ENCODE measurements around the gene TBC1D17. TPM values are rescaled to one million over a fixed set of nuclear protein-coding genes. Genes with fewer than 3 reads are reported as not detected.

Gene TBC1D17
- total RNA-seq, 2 donors from 2014 or later = 20.4 to 27.5 TPM

GRCh38 chr19:49844138-49845095 is 33.1 kb upstream of the TBC1D17 start:
- Histone ChIP-seq H3K27ac (no peak overlapping the region), H3K27me3 (no peaks in the 10 kb centered on the region), H3K4me3 (no peak overlapping the region), H3K36me3 (no peaks in the 10 kb centered on the region), H3K9me3 (no peaks in the 10 kb centered on the region), H3K4me1 (no peaks in the 10 kb centered on the region)
- no peak for DNase-seq (ENCODE audit: low spot score)
- no peak for TF ChIP-seq CTCF (IDR thresholded peaks at IDR 0.05)

- Histone ChIP-seq H3K27ac (no peak overlapping the region), H3K4me3 (no peak overlapping the region), H3K4me1 (peaks cover 0 to 8% of the 10 kb centered on the region in 2 donors), H3K27me3 (no peaks in the 10 kb centered on the region), H3K9me3 (no peaks in the 10 kb centered on the region), H3K36me3 (no peaks in the 10 kb centered on the region)
- no peak for TF ChIP-seq CTCF (IDR thresholded peaks at IDR 0.05)
- DNase-seq (ENCODE audit: low spot score) = no peak
These were observed 32.1 kb upstream of the TBC1D17 start for GRCh38 chr19:49845414-49845813.

GRCh38 chr19:49846408-49846807 is 31.1 kb upstream of the TBC1D17 start:
- Histone ChIP-seq H3K27ac (no peak overlapping the region), H3K4me3 (no peak overlapping the region), H3K4me1 (peaks cover 0 to 8% of the 10 kb centered on the region in 2 donors), H3K27me3 (no peaks in the 10 kb centered on the region), H3K36me3 (no peaks in the 10 kb centered on the region), H3K9me3 (no peaks in the 10 kb centered on the region)
- no peak for TF ChIP-seq CTCF (IDR thresholded peaks at IDR 0.05)
- no peak for DNase-seq (ENCODE audit: low spot score)

- H3K9me3 ChIP-seq = no peaks in the 10 kb centered on the region
- no peak overlapping the region for H3K27ac ChIP-seq
- H3K36me3 ChIP-seq = no peaks in the 10 kb centered on the region
- no peak overlapping the region for H3K4me3 ChIP-seq
- peaks cover 0 to 22% of the 10 kb centered on the region in 2 donors for H3K4me1 ChIP-seq
- TF ChIP-seq CTCF (IDR thresholded peaks at IDR 0.05) = no peak
- no peaks in the 10 kb centered on the region for H3K27me3 ChIP-seq
- no peak for DNase-seq (ENCODE audit: low spot score)
These were observed 29.5 kb upstream of the TBC1D17 start for GRCh38 chr19:49847731-49848696.

GRCh38 chr19:49848938-49849337 is 28.6 kb upstream of the TBC1D17 start:
- no peak for TF ChIP-seq CTCF (IDR thresholded peaks at IDR 0.05)
- no peak overlapping the region for H3K27ac ChIP-seq

More at GRCh38 chr19:49848938-49849337, 28.6 kb upstream of the TBC1D17 start:
- Histone ChIP-seq H3K9me3 (no peaks in the 10 kb centered on the region), H3K4me1 (peaks cover 0 to 30% of the 10 kb centered on the region in 2 donors), H3K27me3 (no peaks in the 10 kb centered on the region), H3K36me3 (no peaks in the 10 kb centered on the region), H3K4me3 (no peak overlapping the region)
- DNase-seq (ENCODE audit: low spot score) = no peak

All from right atrium auricular region (tissue), 2 donors.